ENCODE measurements around the gene AKT3.

Gene AKT3

GRCh38 chr1:243731974-243732625 is 117.9 kb downstream of the AKT3 start:
- DNase-seq (ENCODE audit: low read depth): no peak

- DNase-seq (ENCODE audit: low read depth): no peak
Observed at GRCh38 chr1:243731301-243731891, 118.6 kb downstream of the AKT3 start.

- no peak for DNase-seq (ENCODE audit: low read depth)
Observed at GRCh38 chr1:243730487-243731150, 119.4 kb downstream of the AKT3 start.

DNA sequence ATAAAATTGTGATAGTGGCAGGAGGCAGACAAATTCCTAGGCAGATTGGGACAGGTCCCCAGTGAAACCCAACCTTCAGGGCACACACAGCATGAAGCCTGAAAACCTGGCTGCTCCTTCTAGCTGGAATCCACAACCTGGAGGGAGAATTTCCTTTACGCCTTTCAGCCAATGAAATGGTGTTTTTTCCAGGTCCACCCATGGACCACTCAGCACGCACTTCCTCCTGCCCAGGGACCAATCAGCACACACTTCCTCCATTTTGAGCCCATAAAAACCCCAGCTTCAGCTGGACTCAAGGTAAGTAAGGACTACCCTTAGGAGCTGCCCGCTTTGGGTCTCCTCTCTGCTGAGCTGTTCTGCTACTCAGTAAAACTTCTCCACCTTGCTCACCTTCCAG is 120.1 kb downstream of the AKT3 start:
- DNase-seq (ENCODE audit: low read depth): no peak

- no peak for DNase-seq (ENCODE audit: low read depth)
Observed at GRCh38 chr1:243727503-243728203, 122.4 kb downstream of the AKT3 start.

- no peak for DNase-seq (ENCODE audit: low read depth)
Observed at GRCh38 chr1:243726806-243727502, 123.1 kb downstream of the AKT3 start.

GRCh38 chr1:243725846-243726245 is 124.2 kb downstream of the AKT3 start:
- DNase-seq (ENCODE audit: low read depth): no peak

- no peak for DNase-seq (ENCODE audit: low read depth)
Observed at GRCh38 chr1:243725075-243725474, 125.0 kb downstream of the AKT3 start.

GRCh38 chr1:243723458-243724043 is 126.5 kb downstream of the AKT3 start:
- no peak for DNase-seq (ENCODE audit: low read depth)

DNA sequence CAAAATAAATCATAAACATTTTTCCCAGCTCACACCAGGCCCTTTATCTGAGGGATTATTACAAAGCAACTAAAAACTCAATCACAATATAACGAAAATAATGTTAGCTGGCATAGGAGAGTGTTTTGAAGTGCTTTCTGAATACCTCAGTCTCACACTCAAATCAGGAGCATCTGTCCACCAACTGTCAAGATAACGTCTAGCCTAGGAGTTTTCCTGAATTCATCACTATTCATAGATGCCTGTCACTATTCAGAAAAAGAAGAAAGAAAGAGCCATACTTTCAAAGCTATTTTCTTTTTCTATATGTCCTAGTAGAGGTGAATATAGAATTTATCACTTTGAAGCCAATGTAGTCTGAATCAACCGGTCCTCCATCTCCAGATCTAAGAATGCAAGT is 127.0 kb downstream of the AKT3 start:
- no peak for DNase-seq (ENCODE audit: low read depth)

GRCh38 chr1:243719476-243719875 is 130.6 kb downstream of the AKT3 start:
- no peak for DNase-seq (ENCODE audit: low read depth)

DNA sequence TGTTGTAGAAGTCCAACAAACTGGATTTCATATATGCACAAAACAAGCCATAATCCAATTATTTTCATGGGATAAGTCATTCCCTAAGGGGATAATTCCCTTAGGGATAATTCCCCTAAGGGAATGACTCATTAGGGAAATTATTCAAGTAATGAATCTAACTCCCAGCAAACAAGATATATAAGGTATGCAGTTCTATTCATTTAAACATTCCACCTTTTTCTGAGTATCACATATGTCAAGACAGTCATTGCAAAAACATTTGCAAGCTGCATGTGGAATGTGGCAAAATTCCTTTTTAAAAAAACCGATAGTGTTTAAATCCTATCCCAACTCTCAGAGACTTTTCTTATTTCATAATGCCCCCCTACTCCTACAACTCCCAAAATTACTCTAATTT is 131.2 kb downstream of the AKT3 start:
- peak; percentile 33 for DNase-seq (ENCODE audit: low read depth)

DNA sequence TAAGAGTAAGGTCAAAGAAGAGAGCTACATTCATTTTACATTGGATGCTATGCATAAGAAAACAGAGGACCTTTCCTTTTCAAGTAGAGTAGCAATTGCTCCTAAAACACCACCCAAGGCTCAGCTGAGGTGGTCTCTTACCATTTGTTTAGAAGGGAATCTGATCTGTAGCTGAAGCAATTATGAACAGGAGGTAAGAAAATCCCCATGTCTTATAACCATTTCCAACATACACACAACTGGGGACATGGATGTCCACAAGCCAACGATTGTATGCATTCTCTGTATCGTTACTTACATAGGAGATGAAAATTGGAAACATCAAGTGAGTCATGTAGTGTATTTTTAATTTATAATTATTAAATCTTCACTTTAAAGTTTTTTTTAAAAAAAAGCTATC is 132.0 kb downstream of the AKT3 start:
- no peak for DNase-seq (ENCODE audit: low read depth)

GRCh38 chr1:243716906-243717305 is 133.1 kb downstream of the AKT3 start:
- DNase-seq (ENCODE audit: low read depth): no peak

- peak; percentile 43 for DNase-seq (ENCODE audit: low read depth)
Observed at GRCh38 chr1:243715285-243715684, 134.8 kb downstream of the AKT3 start.

DNA sequence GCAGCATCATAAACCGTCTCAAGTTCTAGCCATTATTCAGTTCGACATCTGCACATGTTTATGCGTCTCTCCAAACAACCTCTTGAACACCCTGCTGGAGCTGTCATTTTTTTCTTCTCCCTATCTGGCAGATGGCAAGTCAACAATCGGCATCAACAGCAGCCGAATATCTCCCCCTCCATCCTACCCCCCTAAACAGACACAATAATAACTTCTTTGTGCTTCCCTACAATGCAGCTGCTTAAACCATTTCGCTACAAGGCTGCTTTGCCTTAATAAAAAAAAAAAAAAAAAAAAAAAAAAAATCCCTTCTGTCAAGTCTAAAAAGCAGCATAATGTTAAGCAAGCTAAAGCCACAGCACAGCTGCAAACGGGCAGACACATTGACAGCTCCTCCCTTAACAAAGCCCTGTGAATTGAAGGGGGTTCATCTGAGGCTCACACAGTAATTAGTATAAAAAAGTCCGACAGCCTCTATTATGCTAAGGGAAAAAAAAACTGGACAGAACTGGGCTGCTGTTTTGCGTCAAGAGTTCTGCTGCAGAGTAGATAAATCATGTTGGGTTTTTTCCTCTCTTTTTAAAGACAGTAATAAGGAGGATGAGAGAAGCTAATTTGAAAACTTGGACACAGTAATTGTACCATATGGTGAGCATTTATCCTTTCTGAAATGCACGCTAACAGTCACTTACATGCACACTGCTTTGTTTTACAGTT is 136.4 kb downstream of the AKT3 start:
- DNase-seq (ENCODE audit: low read depth): peak; percentile 9

GRCh38 chr1:243712941-243713340 is 137.1 kb downstream of the AKT3 start:
- no peak for DNase-seq (ENCODE audit: low read depth)

DNA sequence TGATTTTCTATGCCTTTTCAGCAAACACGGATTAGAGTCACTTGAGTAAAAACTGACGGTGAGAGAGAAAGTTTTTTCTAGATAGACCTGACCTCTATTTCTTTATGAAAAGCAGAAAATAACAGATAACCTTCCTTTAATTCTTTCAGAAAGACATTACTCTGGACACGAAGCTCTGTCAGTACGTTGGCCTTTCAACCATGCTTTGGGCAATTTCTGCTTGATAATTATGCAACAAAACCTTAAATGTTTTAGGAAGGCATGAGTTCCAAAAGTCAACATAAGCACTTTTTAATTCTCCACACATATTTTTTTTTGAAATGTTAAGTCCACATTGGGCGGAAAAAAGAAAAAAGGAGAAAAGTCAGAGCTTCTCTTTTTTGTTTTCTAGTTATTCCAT is 137.8 kb downstream of the AKT3 start:
- DNase-seq (ENCODE audit: low read depth): no peak

DNA sequence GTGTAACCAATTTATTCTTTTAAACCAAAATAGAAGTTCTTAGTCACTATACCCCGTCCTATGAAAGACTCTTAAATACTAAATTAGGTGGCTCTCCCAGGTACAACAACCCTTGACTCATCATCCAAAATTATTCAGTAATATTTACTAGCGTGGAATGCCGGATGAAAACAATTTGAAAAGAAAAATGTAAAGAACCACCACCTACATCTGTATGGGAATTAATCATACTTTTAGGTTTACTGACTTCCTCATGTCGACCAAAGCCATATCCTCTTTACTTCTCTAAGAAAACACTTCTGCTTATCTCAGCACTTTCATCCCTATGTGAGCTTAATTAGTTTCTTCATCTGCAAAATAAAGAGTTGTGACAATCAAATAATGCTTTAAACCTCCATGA is 139.6 kb downstream of the AKT3 start:
- no peak for DNase-seq (ENCODE audit: low read depth)

GRCh38 chr1:243708210-243708609 is 141.8 kb downstream of the AKT3 start:
- DNase-seq (ENCODE audit: low read depth): no peak

GRCh38 chr1:243706563-243706962 is 143.5 kb downstream of the AKT3 start:
- DNase-seq (ENCODE audit: low read depth): no peak

All from fibroblast of gingiva (primary cell).